HEK293 (cell line): ENCODE measurements around the gene NUP153.

Experiments used
- CTCF ChIA-PET: fragments of 350-600 bp; formaldehyde crosslinking; extraction: SDS; loops from one replicate; lab custom pipeline; 2021; ENCODE audit warnings: antibody characterized with exemption; lab: Yijun Ruan, JAX
- POLR2A ChIA-PET: fragments of 300-600 bp; formaldehyde crosslinking; extraction: SDS; loops from one replicate; lab custom pipeline; 2020; ENCODE audit warnings: antibody characterized with exemption, inconsistent platforms; lab: Yijun Ruan, JAX
- H3K27ac ChIP-seq: fragments of 200-500 bp; sonication (Bioruptor generic); 2 replicates; pipeline ENCODE4 v1.5.1; 2014; ENCODE audit warnings: low read depth, low read length, control low read depth, inconsistent platforms; ENCODE audit errors: extremely low read depth
- H3K36me3 ChIP-seq, 2 experiments: fragments of 200-500 bp in 1 of 2; sonication (Bioruptor generic) in 1 of 2; 1 replicate in 1 of 2; 2 replicates in 1 of 2; pipeline ENCODE4 v1.5.1; 2014 to 2017; ENCODE audit warnings: inconsistent platforms in 2 of 2, low read length in 2 of 2; ENCODE audit not compliant: control insufficient read depth in 2 of 2, insufficient read depth in 1 of 2
- H3K4me1 ChIP-seq: fragments of 200-500 bp; sonication (Bioruptor generic); 2 replicates; pipeline ENCODE4 v1.5.1; 2014; ENCODE audit warnings: mild to moderate bottlenecking, low read length, inconsistent platforms; ENCODE audit not compliant: control insufficient read depth, insufficient read depth
- H3K4me3 ChIP-seq: 2 replicates; pipeline ENCODE4 v1.5.1; 2011; ENCODE audit warnings: low read depth, mild to moderate bottlenecking, control low read depth, low read length, moderate library complexity
- H3K9me3 ChIP-seq: fragments of 200-500 bp; sonication (Bioruptor generic); 2 replicates; pipeline ENCODE4 v1.5.1; 2014; ENCODE audit warnings: low read depth, low read length, inconsistent platforms; ENCODE audit not compliant: control insufficient read depth, insufficient read depth
- MEIS1 ChIP-seq: sonication (generic); formaldehyde crosslinking; IDR thresholded peaks from 2 replicates; pipeline ENCODE4 v1.8.1; 2022; ENCODE audit warnings: missing genetic modification reagents, mild to moderate bottlenecking, borderline replicate concordance
- OSR2 ChIP-seq: fragments of 450-650 bp; formaldehyde crosslinking; IDR thresholded peaks from 2 replicates; pipeline ENCODE4 v1.5.1; 2016; ENCODE audit warnings: missing biosample characterization, missing genetic modification characterization
- PRDM1 ChIP-seq: fragments of 450-650 bp; formaldehyde crosslinking; IDR thresholded peaks from 2 replicates; pipeline ENCODE4; 2016; ENCODE audit warnings: missing biosample characterization, missing genetic modification characterization
- ZBTB48 ChIP-seq: fragments of 450-650 bp; formaldehyde crosslinking; IDR thresholded peaks from 2 replicates; pipeline ENCODE4 v1.5.1; 2016; ENCODE audit warnings: missing biosample characterization, missing genetic modification characterization
- ZIC2 ChIP-seq: fragments of 450-650 bp; formaldehyde crosslinking; IDR thresholded peaks from 2 replicates; pipeline ENCODE4 v1.5.1; 2016; ENCODE audit warnings: missing biosample characterization, missing genetic modification characterization
- ZNF140 ChIP-seq: fragments of 450-650 bp; formaldehyde crosslinking; IDR thresholded peaks from 2 replicates; pipeline ENCODE4 v1.5.1; 2016; ENCODE audit warnings: missing biosample characterization, missing genetic modification characterization
- ZNF248 ChIP-seq: fragments of 450-650 bp; formaldehyde crosslinking; IDR thresholded peaks from 2 replicates; pipeline ENCODE4 v1.5.1; 2017; ENCODE audit warnings: missing biosample characterization, missing genetic modification characterization
- ZNF266 ChIP-seq: fragments of 450-650 bp; formaldehyde crosslinking; IDR thresholded peaks from 2 replicates; pipeline ENCODE4 v1.5.1; 2016; ENCODE audit warnings: missing biosample characterization, missing genetic modification characterization, low read depth
- ZNF354C ChIP-seq: fragments of 450-650 bp; formaldehyde crosslinking; IDR thresholded peaks from 2 replicates; pipeline ENCODE4 v1.5.1; 2016; ENCODE audit warnings: missing biosample characterization, missing genetic modification characterization, low read depth, borderline replicate concordance
- ZNF571 ChIP-seq: fragments of 450-650 bp; formaldehyde crosslinking; IDR thresholded peaks from 2 replicates; pipeline ENCODE4 v1.5.0; 2017; ENCODE audit warnings: missing biosample characterization, missing genetic modification characterization
- ZNF585B ChIP-seq: fragments of 450-650 bp; formaldehyde crosslinking; IDR thresholded peaks from 2 replicates; pipeline ENCODE4 v1.5.1; 2016; ENCODE audit warnings: missing biosample characterization, missing genetic modification characterization
- ZNF664 ChIP-seq: fragments of 450-650 bp; formaldehyde crosslinking; IDR thresholded peaks from 2 replicates; pipeline ENCODE4 v1.5.1; 2016; ENCODE audit warnings: missing biosample characterization, missing genetic modification characterization
- TF ChIP-seq, protein P1 (sequence below): fragments of 450-650 bp; formaldehyde crosslinking; IDR thresholded peaks from 2 replicates; pipeline ENCODE4 v1.5.1; 2017; ENCODE audit warnings: missing biosample characterization, missing genetic modification characterization
- TF ChIP-seq, protein P2 (sequence below): fragments of 450-650 bp; formaldehyde crosslinking; IDR thresholded peaks from 2 replicates; pipeline ENCODE4 v1.5.1; 2016; ENCODE audit warnings: missing biosample characterization, missing genetic modification characterization
- TF ChIP-seq, protein P3 (sequence below): fragments of 450-650 bp; formaldehyde crosslinking; IDR thresholded peaks from 2 replicates; pipeline ENCODE4 v1.5.1; 2016; ENCODE audit warnings: missing biosample characterization, missing genetic modification characterization, borderline replicate concordance
- TF ChIP-seq, protein P4 (sequence below): fragments of 450-650 bp; formaldehyde crosslinking; IDR thresholded peaks from 2 replicates; pipeline ENCODE4 v1.5.1; 2016; ENCODE audit warnings: missing biosample characterization, missing genetic modification characterization

NUP153 gene

DNA sequence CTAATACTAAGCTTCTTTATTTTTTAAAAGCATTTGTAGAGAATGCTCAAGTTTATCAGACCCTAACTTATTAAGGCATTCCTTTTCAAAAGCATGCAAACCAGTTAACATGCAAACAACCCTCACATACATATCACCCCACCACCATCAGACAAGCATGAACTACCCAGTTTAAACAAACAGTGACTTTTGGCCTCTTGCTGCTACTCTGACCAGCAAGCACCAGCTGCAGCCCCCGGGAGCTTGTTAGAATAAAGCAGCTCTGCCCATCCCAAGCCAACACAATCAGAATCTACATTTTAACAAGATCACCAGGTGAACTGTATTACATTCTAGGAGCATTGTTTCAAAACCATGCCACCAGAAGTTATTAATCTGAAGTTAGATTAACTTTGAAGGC is 5.9 kb upstream of the NUP153 start:
- Histone ChIP-seq H3K9me3 (no peaks in the 10 kb centered on the region), H3K36me3 (no peaks in the 10 kb centered on the region), H3K27ac (no peak overlapping the region), H3K4me3 (no peak overlapping the region), H3K4me1 (no peaks in the 10 kb centered on the region)
- ChIA-PET POLR2A (interaction anchor here (0.7 kb wide), 1 partner anchor 27 kb away, joined by 4 read pairs; no protein-coding TSS in a partner anchor), CTCF (interaction anchor here (0.5 to 1.5 kb wide), 7 partner anchors 8 to 1691 kb away, joined by 3 to 8 read pairs (median 4); no protein-coding TSS in a partner anchor)
- TF ChIP-seq ZBTB48 (tag by site-specific recombination) (no peak), OSR2 (no peak), ZNF571 (tag by site-specific recombination) (no peak), MEIS1 (CRISPR knock-in tag) (no peak), ZNF354C (no peak), ZNF585B (tag by site-specific recombination) (no peak), ZNF140 (no peak), ZNF266 (tag by site-specific recombination) (no peak), ZNF664 (no peak)
- TF ChIP-seq, protein P1, sequence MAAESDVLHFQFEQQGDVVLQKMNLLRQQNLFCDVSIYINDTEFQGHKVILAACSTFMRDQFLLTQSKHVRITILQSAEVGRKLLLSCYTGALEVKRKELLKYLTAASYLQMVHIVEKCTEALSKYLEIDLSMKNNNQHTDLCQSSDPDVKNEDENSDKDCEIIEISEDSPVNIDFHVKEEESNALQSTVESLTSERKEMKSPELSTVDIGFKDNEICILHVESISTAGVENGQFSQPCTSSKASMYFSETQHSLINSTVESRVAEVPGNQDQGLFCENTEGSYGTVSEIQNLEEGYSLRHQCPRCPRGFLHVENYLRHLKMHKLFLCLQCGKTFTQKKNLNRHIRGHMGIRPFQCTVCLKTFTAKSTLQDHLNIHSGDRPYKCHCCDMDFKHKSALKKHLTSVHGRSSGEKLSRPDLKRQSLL (tag by site-specific recombination), result no peak
- TF ChIP-seq, protein P2, sequence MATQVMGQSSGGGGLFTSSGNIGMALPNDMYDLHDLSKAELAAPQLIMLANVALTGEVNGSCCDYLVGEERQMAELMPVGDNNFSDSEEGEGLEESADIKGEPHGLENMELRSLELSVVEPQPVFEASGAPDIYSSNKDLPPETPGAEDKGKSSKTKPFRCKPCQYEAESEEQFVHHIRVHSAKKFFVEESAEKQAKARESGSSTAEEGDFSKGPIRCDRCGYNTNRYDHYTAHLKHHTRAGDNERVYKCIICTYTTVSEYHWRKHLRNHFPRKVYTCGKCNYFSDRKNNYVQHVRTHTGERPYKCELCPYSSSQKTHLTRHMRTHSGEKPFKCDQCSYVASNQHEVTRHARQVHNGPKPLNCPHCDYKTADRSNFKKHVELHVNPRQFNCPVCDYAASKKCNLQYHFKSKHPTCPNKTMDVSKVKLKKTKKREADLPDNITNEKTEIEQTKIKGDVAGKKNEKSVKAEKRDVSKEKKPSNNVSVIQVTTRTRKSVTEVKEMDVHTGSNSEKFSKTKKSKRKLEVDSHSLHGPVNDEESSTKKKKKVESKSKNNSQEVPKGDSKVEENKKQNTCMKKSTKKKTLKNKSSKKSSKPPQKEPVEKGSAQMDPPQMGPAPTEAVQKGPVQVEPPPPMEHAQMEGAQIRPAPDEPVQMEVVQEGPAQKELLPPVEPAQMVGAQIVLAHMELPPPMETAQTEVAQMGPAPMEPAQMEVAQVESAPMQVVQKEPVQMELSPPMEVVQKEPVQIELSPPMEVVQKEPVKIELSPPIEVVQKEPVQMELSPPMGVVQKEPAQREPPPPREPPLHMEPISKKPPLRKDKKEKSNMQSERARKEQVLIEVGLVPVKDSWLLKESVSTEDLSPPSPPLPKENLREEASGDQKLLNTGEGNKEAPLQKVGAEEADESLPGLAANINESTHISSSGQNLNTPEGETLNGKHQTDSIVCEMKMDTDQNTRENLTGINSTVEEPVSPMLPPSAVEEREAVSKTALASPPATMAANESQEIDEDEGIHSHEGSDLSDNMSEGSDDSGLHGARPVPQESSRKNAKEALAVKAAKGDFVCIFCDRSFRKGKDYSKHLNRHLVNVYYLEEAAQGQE (tag by site-specific recombination), result no peak

DNA sequence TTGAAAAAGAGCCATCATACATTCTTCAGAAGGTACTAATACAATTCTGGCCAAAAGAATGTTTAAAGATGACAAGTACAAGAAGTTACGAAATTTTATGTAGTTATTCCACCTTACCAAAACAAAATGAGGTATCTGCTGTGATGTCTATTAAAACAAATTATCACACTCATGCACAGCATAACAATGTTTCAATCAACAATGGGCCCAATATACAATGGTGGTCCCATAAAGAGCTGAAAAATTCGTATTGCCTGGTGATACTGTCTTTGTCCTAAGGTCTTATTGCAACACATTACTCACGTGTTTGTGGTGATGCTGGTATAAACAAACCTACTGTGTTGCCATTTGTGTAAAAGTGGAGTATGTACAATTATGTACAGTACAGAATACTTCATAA is 3.6 kb upstream of the NUP153 start:
- no peaks in the 10 kb centered on the region; the same call in 1 of the 2 replicates for H3K4me1 ChIP-seq
- CTCF ChIA-PET, result interaction anchor here (0.7 to 1.0 kb wide), 2 partner anchors 60 to 1336 kb away, joined by 3 to 4 read pairs; no protein-coding TSS in a partner anchor
- no peaks in the 10 kb centered on the region for H3K9me3 ChIP-seq
- TF ChIP-seq ZNF248 (tag by site-specific recombination) (no peak), PRDM1 (tag by site-specific recombination) (no peak), ZIC2 (tag by site-specific recombination) (no peak)
- TF ChIP-seq, protein P3, sequence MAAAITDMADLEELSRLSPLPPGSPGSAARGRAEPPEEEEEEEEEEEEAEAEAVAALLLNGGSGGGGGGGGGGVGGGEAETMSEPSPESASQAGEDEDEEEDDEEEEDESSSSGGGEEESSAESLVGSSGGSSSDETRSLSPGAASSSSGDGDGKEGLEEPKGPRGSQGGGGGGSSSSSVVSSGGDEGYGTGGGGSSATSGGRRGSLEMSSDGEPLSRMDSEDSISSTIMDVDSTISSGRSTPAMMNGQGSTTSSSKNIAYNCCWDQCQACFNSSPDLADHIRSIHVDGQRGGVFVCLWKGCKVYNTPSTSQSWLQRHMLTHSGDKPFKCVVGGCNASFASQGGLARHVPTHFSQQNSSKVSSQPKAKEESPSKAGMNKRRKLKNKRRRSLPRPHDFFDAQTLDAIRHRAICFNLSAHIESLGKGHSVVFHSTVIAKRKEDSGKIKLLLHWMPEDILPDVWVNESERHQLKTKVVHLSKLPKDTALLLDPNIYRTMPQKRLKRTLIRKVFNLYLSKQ (tag by site-specific recombination), result no peak
- TF ChIP-seq, protein P4, sequence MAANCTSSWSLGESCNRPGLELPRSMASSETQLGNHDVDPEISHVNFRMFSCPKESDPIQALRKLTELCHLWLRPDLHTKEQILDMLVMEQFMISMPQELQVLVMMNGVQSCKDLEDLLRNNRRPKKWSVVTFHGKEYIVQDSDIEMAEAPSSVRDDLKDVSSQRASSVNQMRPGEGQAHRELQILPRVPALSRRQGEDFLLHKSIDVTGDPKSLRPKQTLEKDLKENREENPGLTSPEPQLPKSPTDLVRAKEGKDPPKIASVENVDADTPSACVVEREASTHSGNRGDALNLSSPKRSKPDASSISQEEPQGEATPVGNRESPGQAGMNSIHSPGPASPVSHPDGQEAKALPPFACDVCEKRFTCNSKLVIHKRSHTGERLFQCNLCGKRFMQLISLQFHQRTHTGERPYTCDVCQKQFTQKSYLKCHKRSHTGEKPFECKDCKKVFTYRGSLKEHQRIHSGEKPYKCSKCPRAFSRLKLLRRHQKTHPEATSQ (tag by site-specific recombination), result no peak
- no peak overlapping the region for H3K27ac ChIP-seq
- no peak overlapping the region for H3K4me3 ChIP-seq
- POLR2A ChIA-PET, result interaction anchor here (0.8 kb wide), 1 partner anchor 110 kb away, joined by 3 read pairs; the partner anchor contains the start of gene FAM8A1
- no peaks in the 10 kb centered on the region for H3K36me3 ChIP-seq
